KBM-7 (cell line): ENCODE data around the gene CDKN2AIP.
A peak's percentile ranks its signal among the peaks of the same experiment; 100 is the strongest.

Experiments used
- DNase-seq: peaks from one replicate; pipeline ENCODE4 v3.0.0-alpha.2; 2015
- in situ Hi-C: fragments of 300-500 bp; cut with MboI; formaldehyde crosslinking; loops from 2 replicates; pipeline ENCODE4 v1.14.3; 2020; ENCODE audit warnings: low sequenced_read_pairs, low pct_unique_long_range_greater_than_20kb, mixed read lengths

CDKN2AIP gene, protein sequence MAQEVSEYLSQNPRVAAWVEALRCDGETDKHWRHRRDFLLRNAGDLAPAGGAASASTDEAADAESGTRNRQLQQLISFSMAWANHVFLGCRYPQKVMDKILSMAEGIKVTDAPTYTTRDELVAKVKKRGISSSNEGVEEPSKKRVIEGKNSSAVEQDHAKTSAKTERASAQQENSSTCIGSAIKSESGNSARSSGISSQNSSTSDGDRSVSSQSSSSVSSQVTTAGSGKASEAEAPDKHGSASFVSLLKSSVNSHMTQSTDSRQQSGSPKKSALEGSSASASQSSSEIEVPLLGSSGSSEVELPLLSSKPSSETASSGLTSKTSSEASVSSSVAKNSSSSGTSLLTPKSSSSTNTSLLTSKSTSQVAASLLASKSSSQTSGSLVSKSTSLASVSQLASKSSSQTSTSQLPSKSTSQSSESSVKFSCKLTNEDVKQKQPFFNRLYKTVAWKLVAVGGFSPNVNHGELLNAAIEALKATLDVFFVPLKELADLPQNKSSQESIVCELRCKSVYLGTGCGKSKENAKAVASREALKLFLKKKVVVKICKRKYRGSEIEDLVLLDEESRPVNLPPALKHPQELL

GRCh38 chr4:183444214-183445096 is at the start of gene CDKN2AIP:
Gene CDKN2AIP (plus strand): TSS chr4:183444636. CDS start chr4:183444798, 162 bp downstream.
- in situ Hi-C loops, result no loop called here
- DNase-seq, result peak; percentile 98

DNA sequence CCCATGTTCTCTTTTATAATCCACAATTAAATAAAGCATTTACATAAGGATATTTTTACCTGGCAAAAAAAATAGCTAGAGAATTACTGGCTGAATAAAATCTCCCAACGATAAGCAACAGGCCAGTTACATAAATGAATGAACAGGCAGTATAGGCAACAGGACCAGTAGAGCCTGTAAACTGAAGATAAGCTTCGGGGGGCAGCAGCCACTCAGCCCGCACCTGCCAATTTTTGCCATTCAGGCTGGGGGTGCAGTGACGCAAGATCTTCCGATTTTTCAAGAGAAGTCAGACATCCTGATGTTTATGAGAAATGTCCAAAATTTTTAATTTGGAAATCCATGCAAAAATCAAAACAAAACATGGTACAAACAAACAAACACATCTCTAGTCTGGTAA is 49.0 kb upstream of the CDKN2AIP start:
- in situ Hi-C loops, result no loop called here
- no peak for DNase-seq

- in situ Hi-C loops, result no loop called here
- DNase-seq, result peak; percentile 51
Measured at GRCh38 chr4:183396227-183396637, 48.2 kb upstream of the CDKN2AIP start.

DNA sequence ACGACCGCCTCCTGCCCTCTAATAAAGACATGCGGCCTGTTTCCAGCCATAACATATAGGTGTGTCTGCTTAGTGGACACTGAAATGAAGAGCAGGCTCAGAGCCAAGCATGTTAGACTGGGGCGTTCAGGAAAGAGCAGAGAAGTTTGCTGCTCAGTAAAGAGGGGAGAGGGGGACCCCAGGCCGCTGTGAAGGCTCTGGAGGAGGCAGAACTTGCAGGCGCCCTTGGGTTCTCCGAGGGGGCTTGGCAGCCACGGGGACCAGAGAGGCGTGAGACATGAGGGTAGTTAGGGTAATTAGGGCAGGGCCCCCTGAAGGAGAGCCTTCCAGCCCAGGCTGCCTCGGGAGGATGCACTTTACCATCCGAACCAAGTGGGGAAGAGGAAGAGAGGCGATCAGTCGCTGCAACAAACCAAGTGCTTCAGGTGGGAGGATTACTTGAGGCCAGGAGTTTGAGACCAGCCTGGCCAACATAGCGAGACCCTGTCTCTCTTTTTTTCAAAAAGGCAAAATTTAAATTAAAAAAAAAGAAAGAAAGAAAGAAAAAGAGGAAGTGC is 46.6 kb upstream of the CDKN2AIP start:
- DNase-seq, result no peak
- in situ Hi-C loops, result no loop called here

DNA sequence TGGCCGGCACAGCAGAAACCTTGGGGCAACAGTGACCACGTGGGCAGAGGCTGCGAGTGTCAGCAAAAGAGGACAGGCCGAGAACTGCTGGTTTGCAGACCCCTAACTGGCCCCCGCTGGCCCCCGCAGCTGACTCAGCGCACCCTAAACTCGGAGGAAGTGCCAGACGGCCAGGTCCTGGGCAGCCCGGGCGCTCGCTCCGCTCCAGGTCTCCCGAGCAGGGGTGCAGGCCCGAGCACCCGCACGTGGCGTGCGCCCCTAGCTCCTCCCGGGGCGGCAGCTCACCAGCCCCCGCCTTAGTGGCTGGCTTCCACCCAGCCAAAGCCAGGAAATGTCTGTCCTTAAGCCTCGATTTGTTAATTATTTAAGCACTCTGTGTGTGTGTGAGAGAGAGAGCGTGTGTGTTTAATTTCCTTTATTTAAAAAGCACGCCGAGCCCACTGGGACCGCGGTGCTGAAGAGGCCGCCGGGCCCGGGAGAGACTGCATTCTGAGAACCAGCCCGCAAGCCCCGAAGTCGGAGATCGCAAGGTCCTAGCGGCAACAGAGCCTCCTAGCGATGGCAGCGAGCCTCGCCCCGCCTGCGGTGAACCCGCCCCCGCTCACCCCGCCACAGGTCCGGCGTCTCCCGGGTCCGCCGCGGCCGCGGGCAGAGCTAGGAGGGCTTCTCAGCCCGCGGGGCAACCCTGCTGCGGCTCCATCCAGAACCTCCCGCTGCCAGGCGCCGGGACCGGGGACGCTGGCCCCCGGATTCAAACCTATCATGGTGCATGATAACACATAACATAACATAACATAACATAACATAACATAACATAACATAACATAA is 45.9 kb upstream of the CDKN2AIP start:
- peak; percentile 78 for DNase-seq

GRCh38 chr4:183399126-183399522 is 45.3 kb upstream of the CDKN2AIP start:
- in situ Hi-C loops, result no loop called here
- no peak for DNase-seq

More for the DNA sequence above, 45.9 kb upstream of the CDKN2AIP start:
- in situ Hi-C loops, result no loop called here

GRCh38 chr4:183399616-183400015 is 44.8 kb upstream of the CDKN2AIP start:
- DNase-seq, result peak; percentile 60
- in situ Hi-C loops, result no loop called here

DNA sequence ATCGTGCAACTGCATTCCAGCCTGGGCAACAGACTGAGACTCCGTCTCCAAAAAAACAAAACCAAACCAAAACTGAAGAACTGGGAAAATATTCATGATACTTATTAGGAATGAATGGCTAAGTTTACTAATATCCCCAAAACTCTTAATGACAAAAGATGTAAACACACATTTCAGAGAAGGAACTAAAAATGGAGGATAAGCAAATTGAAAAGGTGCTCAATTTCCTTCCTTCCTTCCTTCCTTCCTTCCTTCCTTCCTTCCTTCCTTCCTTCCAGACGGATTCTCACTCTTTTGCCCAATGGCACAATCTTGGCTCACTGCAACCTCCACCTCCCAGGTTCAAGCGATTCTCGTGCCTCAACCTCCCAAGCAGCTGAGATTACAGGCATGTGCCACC is 44.4 kb upstream of the CDKN2AIP start:
- DNase-seq, result no peak
- in situ Hi-C loops, result no loop called here

GRCh38 chr4:183401473-183401872 is 43.0 kb upstream of the CDKN2AIP start:
- no peak for DNase-seq
- in situ Hi-C loops, result no loop called here

GRCh38 chr4:183402771-183403170 is 41.7 kb upstream of the CDKN2AIP start:
- peak; percentile 55 for DNase-seq

GRCh38 chr4:183403486-183403885 is 41.0 kb upstream of the CDKN2AIP start:
- in situ Hi-C loops, result no loop called here
- DNase-seq, result no peak

More at GRCh38 chr4:183402771-183403170, 41.7 kb upstream of the CDKN2AIP start:
- in situ Hi-C loops, result no loop called here

DNA sequence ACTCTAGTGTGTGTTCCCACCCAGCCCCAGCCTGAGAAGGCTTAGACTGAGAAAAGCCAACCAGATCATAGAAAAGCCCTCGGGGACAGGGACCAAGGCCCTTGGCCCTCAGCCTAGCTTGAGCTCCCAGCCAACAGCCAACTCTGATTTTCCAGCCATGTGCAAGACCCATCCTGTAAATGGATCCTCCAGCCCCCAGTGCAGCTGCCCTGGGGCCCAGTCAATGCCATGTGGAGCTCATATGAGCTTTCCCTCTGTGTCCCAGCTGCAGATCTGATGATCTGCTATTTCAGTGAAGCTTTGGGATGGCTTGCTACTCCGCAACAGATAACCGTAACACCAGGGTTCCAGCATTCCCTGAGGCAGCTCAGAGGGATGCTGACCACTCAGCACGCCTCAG is 40.5 kb upstream of the CDKN2AIP start:
- in situ Hi-C loops, result no loop called here
- no peak for DNase-seq

DNA sequence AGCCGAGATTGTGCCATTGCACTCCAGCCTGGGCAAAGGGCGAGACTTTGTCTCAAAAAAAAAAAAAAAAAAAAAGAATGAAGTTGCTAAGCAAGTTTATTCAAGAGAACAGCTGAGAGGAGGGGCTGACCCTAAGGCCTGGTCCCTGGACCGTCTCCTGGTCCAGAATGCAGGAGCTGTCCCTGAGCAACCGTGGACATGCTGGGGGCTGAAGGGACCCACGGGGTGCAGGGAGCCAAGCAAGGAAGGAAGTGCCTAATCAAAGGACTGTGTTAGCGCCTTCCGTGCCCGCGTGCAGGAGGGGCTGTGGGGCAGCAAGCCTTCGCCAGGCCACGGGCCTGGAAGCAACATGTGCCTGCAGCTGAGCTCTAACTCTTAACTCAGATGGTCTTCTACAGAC is 39.1 kb upstream of the CDKN2AIP start:
- no peak for DNase-seq

GRCh38 chr4:183407128-183407585 is 37.3 kb upstream of the CDKN2AIP start:
- DNase-seq, result peak; percentile 96
- in situ Hi-C loops, result no loop called here

More for the DNA sequence above, 39.1 kb upstream of the CDKN2AIP start:
- in situ Hi-C loops, result no loop called here

DNA sequence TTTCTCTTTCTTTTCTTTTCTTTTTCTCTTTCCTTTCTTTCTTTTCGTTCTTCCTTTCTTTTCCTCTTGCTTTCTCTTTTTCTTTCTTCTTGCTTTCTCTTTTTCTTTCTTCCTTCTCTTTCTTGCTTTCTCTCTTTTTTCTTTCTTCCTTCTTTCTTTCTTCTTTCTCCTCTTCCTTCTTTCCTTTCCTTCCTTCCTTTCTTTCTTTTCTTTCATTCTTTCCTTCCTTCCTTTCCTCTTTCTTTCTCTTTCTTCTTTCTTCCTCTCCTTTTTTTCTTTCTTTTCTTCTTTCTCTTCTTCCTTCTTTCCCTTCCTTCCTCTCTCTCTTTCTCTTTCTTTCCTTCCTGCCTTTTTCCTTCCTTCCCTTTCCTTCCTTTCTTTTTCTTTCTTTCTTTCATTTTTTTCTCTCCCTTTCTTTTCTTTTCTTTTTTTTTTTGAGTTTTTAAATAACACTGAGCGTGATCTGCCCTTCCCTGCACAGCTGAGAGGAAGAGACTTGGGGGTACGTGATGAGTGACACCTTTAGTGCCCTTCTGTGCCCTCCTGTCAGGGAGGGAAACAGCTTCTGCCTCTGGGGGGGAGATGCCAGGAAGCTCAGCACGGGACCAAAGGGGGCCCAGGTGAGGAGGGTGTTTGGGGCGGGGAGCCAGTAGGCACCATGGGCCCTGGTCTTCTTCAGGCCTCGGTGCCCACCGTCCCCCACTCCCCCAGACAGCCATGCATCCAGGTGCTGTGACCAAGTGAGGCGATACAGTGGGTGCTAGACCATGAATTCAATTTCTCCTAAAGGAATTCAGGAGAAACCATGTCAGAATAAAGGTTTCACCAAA is 36.6 kb upstream of the CDKN2AIP start:
- in situ Hi-C loops, result no loop called here
- DNase-seq, result no peak

- DNase-seq, result peak; percentile 53
- in situ Hi-C loops, result no loop called here
Measured at GRCh38 chr4:183408796-183409195, 35.6 kb upstream of the CDKN2AIP start.

- DNase-seq, result no peak
- in situ Hi-C loops, result no loop called here
Measured at GRCh38 chr4:183409483-183409882, 35.0 kb upstream of the CDKN2AIP start.

DNA sequence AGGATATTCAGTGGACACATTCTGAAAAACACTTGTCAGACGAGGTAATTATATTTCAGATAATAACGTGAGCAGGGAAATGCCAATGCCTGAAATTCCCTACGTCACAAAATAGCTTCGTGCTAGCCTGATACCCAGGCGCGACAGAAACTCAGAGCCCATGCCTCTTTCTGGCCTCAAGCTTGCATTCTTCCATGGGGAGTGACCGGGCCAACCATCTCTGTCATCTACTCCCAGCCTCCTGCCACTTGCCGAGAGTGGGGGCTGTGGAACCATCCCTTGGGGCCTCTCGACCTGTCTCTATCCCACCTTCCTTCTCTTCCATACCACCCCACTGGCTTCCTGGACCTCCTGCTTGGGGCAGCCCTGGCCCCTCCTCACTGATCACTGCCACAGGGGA is 34.5 kb upstream of the CDKN2AIP start:
- in situ Hi-C loops, result no loop called here

More for the DNA sequence above, 34.5 kb upstream of the CDKN2AIP start:
- no peak for DNase-seq
